Lower leg skin (tissue), 3 donors: ENCODE measurements around the gene AFMID.

Source experiments
- POLR2A ChIP-seq, 2 donors: fragments of 450-650 bp; IDR thresholded peaks; one replicate each; pipeline ENCODE4 v1.6.1; 2016 to 2017; ENCODE audit warnings: antibody characterized with exemption in 2 of 2, mild to moderate bottlenecking in 1 of 2, moderate library complexity in 1 of 2
- TF ChIP-seq, protein P1 (sequence below), 3 donors: fragments of 450-650 bp; IDR thresholded peaks; one replicate each; pipeline ENCODE4 v1.5.1; 2016; ENCODE audit warnings: antibody characterized with exemption in 3 of 3, mild to moderate bottlenecking in 3 of 3, moderate library complexity in 2 of 3

DNA sequence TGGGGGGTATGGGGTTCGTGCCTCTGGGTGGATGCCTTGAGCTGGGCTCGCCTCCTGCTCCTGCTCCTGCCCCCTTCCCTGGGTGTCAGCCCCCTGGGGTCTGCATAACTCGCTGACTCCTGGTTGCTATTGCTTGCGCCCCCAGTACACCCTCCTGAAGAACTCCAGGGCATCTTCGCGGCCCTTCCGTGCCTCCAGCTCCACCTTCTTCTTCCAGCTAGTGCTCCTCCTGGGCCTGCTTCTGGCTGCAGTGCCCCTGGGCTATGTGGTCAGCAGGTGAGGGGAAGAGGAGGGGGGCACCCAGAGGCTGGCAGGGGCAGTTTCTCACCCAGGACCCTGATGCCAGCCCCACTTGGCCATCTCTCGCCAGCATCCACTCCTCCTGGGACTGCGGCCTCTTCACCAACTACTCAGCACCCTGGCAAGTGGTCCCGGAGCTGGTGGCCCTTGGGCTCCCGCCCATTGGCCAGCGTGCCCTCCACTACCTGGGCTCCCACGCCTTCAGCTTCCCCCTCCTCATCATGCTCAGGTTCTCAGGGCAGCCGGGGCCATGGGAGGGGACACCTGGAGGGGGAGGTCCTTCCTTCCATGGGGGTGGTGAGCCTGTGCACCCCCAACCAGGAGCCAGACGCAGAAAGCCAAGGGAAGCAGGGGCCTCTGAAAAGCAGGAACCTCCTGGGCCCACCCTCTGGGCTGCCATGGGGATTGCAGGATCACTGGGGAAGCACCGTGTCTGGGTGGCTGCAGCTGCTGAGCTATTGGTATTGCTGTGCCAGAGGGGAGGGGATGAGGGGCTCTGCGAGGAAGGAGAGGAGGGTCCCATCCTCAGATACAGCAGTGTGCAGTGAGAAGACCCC, 48.7 kb upstream of the AFMID start:
- TF ChIP-seq, protein P1, sequence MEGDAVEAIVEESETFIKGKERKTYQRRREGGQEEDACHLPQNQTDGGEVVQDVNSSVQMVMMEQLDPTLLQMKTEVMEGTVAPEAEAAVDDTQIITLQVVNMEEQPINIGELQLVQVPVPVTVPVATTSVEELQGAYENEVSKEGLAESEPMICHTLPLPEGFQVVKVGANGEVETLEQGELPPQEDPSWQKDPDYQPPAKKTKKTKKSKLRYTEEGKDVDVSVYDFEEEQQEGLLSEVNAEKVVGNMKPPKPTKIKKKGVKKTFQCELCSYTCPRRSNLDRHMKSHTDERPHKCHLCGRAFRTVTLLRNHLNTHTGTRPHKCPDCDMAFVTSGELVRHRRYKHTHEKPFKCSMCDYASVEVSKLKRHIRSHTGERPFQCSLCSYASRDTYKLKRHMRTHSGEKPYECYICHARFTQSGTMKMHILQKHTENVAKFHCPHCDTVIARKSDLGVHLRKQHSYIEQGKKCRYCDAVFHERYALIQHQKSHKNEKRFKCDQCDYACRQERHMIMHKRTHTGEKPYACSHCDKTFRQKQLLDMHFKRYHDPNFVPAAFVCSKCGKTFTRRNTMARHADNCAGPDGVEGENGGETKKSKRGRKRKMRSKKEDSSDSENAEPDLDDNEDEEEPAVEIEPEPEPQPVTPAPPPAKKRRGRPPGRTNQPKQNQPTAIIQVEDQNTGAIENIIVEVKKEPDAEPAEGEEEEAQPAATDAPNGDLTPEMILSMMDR (IDR thresholded peaks at IDR 0.05): no peak
- TF ChIP-seq POLR2A (IDR thresholded peaks at IDR 0.05): no peak
